GM10266 (cell line): ENCODE data around the gene PAIP2.

Experiments used
- DNase-seq: peaks from one replicate; pipeline ENCODE4 v3.0.0; 2012; ENCODE audit errors: extremely low spot score
- TF ChIP-seq, protein P1 (sequence below): IDR thresholded peaks from 2 replicates; pipeline ENCODE4 v1.5.1; 2012; ENCODE audit warnings: mild to moderate bottlenecking, low read depth; ENCODE audit not compliant: control insufficient read depth, insufficient read depth; ENCODE audit errors: missing control alignments

Gene PAIP2

DNA sequence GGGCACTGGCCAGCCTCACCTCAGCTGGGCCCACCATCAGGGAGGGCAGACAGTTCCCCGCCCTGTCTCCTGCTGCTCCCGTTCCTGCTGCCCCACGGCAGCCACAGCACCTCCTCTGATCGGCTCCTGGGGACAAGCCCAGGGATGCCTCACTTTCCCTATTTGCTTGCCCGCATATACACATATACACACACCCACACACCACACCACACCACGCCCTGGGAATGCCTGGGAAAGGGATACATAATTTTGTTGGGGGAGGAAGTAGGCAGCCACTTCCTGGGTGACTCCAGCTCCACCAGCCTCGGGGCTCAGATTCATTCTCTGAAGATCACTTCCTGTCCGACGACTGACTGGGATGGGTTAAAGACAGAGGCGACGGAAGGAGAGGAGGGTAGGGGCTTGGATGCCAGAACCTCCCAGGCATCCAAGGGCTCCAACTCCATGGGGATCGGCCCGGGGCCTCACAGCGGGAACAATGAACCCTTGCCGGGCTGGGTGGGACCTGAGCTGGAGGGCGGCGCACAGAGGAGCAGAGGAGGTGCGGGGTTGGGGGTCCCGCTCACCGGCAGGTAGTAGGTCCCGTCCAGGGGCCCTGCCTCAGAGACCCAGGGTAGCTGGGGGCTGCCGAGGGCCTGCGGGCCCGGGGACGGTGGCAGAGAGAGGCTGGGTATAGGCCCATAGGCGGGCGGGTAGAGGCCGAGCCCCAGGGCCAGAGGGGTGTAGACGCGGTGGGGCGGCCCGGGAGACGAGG is 50.1 kb downstream of the PAIP2 start:
- TF ChIP-seq, protein P1, sequence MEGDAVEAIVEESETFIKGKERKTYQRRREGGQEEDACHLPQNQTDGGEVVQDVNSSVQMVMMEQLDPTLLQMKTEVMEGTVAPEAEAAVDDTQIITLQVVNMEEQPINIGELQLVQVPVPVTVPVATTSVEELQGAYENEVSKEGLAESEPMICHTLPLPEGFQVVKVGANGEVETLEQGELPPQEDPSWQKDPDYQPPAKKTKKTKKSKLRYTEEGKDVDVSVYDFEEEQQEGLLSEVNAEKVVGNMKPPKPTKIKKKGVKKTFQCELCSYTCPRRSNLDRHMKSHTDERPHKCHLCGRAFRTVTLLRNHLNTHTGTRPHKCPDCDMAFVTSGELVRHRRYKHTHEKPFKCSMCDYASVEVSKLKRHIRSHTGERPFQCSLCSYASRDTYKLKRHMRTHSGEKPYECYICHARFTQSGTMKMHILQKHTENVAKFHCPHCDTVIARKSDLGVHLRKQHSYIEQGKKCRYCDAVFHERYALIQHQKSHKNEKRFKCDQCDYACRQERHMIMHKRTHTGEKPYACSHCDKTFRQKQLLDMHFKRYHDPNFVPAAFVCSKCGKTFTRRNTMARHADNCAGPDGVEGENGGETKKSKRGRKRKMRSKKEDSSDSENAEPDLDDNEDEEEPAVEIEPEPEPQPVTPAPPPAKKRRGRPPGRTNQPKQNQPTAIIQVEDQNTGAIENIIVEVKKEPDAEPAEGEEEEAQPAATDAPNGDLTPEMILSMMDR: no peak
- no peak for DNase-seq

DNA sequence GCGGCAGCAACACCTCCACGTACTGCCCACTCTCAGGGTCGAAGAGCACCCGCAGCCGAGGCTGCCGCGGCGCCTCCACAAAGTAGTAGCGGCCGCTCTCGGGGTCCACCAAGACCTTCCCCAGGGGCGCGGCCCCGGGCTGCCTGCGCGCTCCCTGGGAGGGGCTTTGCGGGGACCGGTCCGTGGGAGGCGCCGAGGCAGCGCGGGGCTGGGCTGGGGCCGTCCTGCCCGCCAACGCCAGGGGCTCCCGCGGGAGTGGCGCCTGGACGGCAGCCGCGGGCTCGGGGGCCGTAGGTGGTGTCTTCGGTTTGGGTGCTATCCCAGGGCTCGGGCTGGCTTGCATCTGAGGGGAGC is 50.6 kb downstream of the PAIP2 start:
- TF ChIP-seq, protein P1: no peak
- no peak for DNase-seq

DNA sequence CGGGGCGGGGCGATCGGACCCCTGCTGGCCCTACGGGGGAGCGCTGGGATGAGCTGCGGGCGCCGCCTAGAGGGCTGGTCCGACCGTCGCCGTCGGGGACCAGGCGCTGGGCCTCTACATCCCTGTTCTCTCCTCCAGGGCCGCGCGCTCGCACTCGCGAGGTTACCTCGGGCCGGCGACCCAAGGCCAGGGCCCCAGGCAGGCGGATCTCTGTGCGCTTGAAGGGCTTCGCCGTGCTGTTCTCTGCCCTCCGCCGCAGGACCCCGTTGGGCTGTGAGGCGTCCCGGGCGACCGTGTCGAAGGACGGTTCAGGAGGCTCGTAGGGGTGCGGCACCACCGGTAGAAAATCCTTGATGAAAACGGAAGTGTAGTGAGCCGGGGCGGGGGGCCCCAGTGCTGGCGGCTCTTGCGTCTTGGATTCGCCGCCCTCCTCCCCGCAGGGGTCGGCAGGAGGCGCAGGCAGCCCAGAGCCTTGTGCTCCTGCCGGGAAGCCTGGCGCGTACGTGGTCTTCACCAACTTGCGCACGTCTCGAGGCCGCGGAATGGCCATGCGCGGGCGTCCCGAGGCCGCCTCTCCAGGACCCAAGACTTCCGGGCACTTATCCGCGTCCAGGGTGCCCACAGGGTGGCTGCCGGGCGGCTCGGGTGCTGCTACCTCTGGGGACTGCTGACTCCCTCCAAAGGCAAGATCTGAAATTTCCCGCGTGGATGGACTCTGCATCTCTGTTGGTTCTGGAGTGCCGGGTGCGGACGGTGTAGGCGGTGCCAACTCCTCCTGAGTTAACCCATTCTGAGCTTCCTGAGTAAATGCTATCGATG is 51.2 kb downstream of the PAIP2 start:
- DNase-seq: peak; percentile 94
- TF ChIP-seq, protein P1: peak; percentile 89

DNA sequence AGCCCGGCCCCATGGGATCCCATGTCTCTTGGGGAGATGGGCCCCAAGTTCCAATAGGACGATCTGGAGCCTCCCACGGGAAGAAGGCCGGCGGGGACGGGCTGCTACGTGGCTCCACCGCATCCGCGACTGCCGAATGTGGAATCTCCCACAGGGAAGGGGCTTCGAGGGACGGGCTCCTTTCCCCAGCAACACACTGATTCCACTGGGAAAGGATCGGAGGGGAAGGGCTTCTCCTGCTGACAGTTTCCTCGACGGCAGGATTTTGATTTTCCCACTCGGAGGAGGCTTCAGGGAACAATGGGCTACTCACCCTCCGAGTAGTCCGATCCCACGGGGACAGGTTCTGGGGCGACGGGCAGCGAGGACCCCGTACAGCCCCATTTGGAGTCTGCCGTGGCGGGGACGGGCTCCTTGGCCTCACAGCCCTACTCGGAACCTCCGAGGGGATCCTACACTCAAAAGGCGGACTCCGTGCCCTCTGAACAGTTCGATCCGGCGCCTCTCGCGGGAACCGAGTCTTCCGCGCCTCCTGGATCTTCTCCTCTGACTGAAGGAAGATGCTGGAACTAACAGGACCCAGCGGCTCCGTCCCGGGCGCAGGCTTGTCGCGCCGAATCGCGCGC is 52.0 kb downstream of the PAIP2 start:
- no peak for DNase-seq
- TF ChIP-seq, protein P1: no peak

DNA sequence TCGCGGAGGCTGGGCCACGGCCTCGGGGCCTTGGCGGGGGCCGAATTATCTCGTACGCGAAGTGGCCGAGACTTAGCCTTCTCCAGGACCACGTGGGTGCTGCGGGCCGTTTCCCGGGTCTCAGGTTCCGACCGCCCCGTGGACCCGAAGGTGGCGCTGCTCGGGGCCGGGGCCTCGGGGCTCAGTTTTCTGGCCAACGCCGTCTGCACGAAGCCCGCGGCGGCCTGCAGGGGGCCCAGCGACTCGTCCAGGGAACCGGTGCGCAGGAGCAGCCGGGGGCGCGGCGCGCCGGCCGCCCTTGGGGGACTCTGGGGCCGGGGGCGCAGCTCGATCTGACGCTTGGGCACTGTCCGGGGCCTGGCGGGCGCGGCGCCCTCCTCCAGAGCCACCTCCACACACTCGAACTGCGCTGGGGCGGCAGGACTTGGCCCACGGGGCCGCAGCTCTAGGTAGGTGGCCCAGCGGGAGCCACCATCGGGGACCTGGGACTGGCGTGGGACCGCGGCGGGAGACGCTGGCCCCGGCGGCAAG is 52.5 kb downstream of the PAIP2 start:
- TF ChIP-seq, protein P1: peak; percentile 82
- peak; percentile 82 for DNase-seq

DNA sequence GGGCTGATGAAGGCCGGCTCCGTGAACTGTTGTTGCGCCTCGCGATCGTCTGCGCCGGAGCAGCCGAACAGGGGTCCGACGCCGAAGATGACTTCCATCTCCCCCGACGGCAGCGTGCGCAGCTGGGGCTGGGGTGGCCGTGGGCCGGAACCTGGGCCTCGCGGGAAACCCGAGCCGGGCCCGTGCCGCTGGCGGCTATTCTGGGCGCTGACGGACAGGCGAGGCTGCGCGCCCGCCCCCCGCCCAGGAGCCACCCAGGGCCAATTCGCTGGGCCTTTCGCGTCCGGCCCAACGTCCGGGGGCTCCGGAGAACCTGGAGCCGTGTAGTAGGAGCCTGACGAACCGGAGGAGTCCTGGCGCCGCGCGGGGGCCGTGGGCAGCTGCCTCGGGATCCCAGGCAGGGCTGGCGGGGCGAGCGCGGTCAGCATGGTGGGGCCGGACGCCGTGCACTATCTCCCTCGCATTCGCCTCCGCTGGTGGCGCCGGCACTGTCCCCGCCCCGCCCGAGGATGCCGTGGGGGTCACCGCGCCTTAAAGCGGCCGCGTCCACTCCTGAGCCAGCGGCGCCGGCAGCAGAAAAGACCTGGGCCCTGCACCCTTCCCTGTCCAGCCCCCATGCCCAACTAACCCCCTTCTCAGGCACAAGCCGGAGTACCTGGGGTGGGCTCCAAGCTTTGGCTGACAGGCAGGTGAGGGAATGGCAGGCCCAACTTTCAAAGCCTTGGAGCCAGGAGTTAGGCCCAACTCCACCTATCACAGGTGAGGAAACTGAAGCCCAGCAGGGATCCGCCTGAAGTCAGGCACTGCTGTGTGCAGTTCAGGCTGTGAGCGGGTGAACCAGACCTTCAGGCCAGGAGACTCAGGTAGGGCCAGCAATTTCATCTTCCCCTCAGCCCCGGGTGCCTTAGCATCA is 53.3 kb downstream of the PAIP2 start, which contains the start of gene PROB1:
Gene PROB1 (minus strand): TSS at position 451 of the 913 bp plus-strand sequence. CDS start 23 bp downstream, at position 428.
- DNase-seq: no peak

More for the DNA sequence above, 53.3 kb downstream of the PAIP2 start, which contains the start of gene PROB1:
- TF ChIP-seq, protein P1: no peak
